GM06990 (cell line): ENCODE data around the gene MYBPH.

Experiments
- DNase-seq: peaks from one replicate; pipeline ENCODE4 v3.0.0-alpha.2; 2011; ENCODE audit not compliant: insufficient read length; ENCODE audit errors: extremely low read depth
- H3K27me3 ChIP-seq: replicated peaks from 2 replicates; pipeline ENCODE4 v1.6.0; 2011; ENCODE audit warnings: low read length; ENCODE audit not compliant: control insufficient read depth, insufficient read depth
- H3K36me3 ChIP-seq: 2 replicates; pipeline ENCODE4 v1.5.1; 2011; ENCODE audit warnings: low read length; ENCODE audit not compliant: control insufficient read depth, insufficient read depth
- H3K4me3 ChIP-seq: replicated peaks from 2 replicates; pipeline ENCODE4 v1.5.1; 2011; ENCODE audit warnings: low read depth, mild to moderate bottlenecking, control low read depth, low read length
- TF ChIP-seq, protein P1 (sequence below): IDR thresholded peaks from 2 replicates; pipeline ENCODE4 v1.5.1; 2011; ENCODE audit warnings: low read length, control low read depth, mild to moderate bottlenecking, inconsistent platforms; ENCODE audit not compliant: insufficient read depth, poor library complexity, severe bottlenecking

Gene MYBPH

DNA sequence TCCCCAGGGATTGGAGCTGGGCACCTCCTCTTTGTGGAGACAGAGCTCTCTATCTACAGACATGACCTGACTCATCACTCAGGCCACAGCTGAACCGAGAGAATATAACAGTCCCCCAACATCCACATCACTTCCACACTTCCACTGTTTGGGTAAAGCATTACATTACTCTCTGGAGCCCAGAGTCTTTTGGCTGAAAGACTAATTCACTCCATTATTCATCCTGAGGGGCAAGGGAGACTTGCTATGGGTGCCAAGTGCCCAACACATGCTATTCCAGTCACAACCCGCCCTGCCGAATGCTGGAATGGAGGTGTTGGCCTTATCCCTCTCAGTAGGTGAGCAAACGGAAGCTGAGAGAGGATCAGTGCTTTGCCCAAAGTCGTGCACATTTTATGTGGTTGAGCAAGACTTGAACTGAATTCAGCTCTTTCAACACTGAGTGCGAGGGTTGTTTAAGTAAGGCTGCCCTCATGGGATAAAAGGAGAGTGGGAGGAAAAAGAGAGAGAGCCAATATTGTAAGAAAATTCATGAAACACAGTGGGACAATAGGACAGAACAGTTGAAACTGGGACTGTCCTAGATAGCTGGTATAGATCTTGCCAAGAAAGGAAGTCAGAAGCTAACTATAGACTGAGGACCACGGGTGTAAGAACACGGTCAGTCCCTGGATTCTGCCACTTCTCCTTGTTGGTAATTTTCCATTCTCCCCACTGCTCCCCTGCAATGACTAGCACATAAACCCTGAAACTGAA lies 24.4 kb upstream of the MYBPH start:
- Histone ChIP-seq H3K36me3 (no peaks in the 10 kb centered on the region), H3K4me3 (no peak overlapping the region), H3K27me3 (no peaks in the 10 kb centered on the region; the same call in 1 of the 2 replicates)
- no peak for DNase-seq
- TF ChIP-seq, protein P1, sequence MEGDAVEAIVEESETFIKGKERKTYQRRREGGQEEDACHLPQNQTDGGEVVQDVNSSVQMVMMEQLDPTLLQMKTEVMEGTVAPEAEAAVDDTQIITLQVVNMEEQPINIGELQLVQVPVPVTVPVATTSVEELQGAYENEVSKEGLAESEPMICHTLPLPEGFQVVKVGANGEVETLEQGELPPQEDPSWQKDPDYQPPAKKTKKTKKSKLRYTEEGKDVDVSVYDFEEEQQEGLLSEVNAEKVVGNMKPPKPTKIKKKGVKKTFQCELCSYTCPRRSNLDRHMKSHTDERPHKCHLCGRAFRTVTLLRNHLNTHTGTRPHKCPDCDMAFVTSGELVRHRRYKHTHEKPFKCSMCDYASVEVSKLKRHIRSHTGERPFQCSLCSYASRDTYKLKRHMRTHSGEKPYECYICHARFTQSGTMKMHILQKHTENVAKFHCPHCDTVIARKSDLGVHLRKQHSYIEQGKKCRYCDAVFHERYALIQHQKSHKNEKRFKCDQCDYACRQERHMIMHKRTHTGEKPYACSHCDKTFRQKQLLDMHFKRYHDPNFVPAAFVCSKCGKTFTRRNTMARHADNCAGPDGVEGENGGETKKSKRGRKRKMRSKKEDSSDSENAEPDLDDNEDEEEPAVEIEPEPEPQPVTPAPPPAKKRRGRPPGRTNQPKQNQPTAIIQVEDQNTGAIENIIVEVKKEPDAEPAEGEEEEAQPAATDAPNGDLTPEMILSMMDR = no peak

DNA sequence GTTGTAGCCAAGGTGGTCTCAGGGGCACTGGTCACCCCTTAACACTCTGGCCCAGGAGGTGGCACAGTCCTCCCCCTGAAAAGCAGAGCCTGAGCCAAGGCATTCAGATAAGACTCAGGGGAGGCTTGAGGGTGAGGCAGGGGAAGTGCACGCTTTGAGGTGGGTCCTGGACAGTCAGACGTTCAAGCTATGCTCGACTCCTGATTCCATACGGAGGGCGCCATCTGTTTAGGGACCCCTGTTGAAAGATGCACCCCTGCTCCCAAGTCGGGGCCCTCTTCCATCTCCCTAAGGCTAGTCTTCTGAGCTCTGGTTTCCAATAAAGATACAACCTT lies 23.8 kb upstream of the MYBPH start:
- Histone ChIP-seq H3K4me3 (no peak overlapping the region), H3K27me3 (no peaks in the 10 kb centered on the region; the same call in 1 of the 2 replicates), H3K36me3 (no peaks in the 10 kb centered on the region)
- TF ChIP-seq, protein P1 = no peak
- no peak for DNase-seq

DNA sequence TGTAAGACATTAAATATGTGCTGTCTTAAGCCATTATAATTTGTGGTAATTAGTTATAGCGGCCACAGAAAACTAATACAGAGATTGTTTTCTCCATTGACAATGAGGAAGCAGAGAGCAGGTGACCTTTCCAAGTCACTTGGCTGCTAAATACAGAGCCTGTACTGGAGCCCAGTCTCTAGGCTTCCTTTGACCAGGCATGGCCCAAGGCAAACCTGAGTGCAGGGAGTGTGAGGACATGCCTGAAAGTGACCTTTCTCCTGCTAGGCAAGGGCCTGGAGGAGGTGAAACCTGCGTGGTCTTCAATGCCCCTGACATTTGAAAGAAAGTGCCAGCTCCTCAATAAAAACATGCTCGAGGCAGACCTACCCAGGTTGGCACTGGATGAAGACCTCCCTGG lies 23.4 kb upstream of the MYBPH start:
- no peaks in the 10 kb centered on the region; the same call in 1 of the 2 replicates for H3K27me3 ChIP-seq
- no peak for DNase-seq
- TF ChIP-seq, protein P1 = no peak

DNA sequence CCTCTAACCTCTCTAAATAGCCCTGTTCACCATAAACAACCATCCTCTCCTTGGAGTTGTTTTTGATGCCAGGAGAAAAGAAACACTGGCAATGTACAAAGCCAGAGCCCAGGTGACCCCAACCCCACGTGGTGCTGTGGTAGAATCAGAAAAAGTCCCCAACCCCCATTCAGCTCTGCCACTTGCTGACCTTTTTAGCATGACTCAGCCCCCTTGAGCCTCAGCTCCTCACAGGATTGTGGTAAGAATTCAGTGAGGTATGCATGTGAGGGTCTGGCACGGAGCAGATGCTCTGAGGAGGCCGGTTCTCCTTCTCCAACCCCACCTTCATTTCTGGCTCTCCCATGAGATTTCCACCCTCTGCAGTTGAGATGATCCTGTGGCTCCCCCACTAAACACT lies 22.0 kb upstream of the MYBPH start:
- Histone ChIP-seq H3K4me3 (no peak overlapping the region), H3K36me3 (no peaks in the 10 kb centered on the region), H3K27me3 (no peaks in the 10 kb centered on the region; the same call in 1 of the 2 replicates)
- TF ChIP-seq, protein P1 = no peak
- DNase-seq = no peak

More for the DNA sequence above, 23.4 kb upstream of the MYBPH start:
- Histone ChIP-seq H3K36me3 (no peaks in the 10 kb centered on the region), H3K4me3 (no peak overlapping the region)

DNA sequence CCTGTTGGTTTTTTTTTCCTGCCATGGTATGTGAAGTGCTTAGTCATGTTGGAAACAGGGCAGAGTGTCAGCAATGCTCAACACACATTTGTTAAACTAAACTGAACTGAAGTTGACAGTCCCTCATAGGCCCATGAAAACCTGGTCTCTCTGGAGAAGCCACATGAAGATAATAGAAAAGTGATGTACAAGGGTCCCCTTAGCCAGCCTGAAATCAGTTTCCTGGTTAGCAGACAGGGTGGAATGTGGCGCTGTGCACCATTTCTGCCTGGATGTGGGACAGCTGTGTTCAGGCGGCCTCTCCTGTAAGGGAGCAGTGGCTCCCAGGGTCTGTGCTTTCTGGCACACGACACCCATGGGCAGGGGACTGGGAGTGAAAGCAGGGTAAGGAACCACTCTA lies 20.7 kb upstream of the MYBPH start:
- H3K27me3 ChIP-seq = no peaks in the 10 kb centered on the region; the same call in 1 of the 2 replicates
- H3K36me3 ChIP-seq = no peaks in the 10 kb centered on the region
- no peak for DNase-seq
- TF ChIP-seq, protein P1 = no peak
- no peak overlapping the region for H3K4me3 ChIP-seq
